Activated T-cell treated with anti-CD3 and anti-CD28 coated beads for 4 hours (primary cell): ENCODE results near the gene CACNA2D2.

Experiments
- DNase-seq: peaks from one replicate; pipeline ENCODE4 v3.0.0-alpha.2; 2020

CACNA2D2 gene

GRCh38 chr3:50454481-50455070 is 48.9 kb downstream of the CACNA2D2 start:
- no peak for DNase-seq

DNA sequence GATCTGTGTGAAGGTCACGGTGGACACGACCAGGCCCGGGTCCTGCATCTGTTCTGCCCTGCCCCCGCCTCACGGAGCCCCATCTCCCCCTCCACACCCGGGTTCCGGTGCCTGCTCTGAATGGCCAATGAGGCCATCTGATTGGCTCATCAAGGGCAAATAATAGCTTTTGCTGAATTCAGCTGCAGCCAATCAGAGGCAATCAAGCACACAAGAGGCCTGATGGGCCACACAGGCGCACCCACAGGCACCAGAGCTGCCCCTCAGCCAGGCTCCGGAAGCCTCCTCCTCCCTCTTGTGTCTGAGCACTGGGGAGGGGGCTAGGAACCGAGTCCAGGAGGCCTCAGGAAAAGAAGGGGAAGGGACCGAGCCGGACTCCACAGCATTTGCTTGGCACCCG is 49.5 kb downstream of the CACNA2D2 start:
- DNase-seq: no peak

- DNase-seq: peak; percentile 48
Measured at GRCh38 chr3:50450209-50450921, 53.1 kb downstream of the CACNA2D2 start.

GRCh38 chr3:50448752-50449539 is 54.5 kb downstream of the CACNA2D2 start:
- no peak for DNase-seq

DNA sequence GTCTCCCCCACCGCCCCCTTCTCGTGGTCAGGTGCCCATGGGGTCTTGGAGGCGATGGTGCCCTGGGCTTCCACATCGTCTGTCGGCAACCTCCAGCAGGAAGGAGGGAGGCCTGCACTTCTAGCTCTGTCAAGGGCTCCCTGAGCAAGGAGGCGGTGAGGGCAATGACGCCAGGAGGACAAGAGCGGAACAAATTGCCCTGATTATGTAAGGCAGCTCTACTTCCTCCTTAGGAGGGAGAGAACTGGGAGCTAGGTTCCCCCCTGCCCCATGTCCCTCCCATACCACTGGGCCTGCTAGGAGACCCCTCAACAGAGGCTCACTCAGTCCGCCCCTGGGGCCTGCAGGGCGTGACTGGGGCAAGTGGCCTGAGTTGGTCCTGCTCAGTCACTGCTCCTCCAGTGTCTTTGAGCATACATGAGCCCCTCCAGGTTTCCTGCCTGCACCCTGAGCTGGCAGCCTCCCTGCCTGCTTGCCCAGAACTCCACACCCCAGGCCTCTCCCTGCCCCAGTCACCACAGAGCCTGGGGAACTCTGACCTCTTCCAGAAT is 56.1 kb downstream of the CACNA2D2 start:
- no peak for DNase-seq

DNA sequence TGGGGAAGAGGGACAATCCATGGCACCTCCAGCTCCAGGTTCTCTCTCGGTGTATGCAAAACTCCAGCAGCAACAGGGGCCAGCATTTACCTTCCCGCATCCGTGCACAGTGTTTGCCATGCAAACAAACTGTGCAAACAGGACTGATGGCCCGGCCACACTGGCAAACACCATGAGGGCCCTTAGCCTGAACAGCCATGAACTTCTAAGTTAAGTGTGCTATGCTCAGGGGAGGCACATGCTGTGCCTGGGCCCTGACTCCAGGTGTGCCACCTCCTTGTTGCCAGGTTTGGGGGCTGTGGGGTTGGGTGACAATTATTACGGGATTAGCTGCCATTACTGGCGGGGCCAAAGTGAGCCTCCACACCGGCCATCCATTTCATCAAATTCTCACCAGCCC is 57.5 kb downstream of the CACNA2D2 start:
- no peak for DNase-seq

- DNase-seq: no peak
Measured at GRCh38 chr3:50444782-50445181, 58.7 kb downstream of the CACNA2D2 start.

- DNase-seq: no peak
Measured at GRCh38 chr3:50444213-50444612, 59.2 kb downstream of the CACNA2D2 start.

GRCh38 chr3:50442945-50443579 is 60.4 kb downstream of the CACNA2D2 start:
- no peak for DNase-seq

DNA sequence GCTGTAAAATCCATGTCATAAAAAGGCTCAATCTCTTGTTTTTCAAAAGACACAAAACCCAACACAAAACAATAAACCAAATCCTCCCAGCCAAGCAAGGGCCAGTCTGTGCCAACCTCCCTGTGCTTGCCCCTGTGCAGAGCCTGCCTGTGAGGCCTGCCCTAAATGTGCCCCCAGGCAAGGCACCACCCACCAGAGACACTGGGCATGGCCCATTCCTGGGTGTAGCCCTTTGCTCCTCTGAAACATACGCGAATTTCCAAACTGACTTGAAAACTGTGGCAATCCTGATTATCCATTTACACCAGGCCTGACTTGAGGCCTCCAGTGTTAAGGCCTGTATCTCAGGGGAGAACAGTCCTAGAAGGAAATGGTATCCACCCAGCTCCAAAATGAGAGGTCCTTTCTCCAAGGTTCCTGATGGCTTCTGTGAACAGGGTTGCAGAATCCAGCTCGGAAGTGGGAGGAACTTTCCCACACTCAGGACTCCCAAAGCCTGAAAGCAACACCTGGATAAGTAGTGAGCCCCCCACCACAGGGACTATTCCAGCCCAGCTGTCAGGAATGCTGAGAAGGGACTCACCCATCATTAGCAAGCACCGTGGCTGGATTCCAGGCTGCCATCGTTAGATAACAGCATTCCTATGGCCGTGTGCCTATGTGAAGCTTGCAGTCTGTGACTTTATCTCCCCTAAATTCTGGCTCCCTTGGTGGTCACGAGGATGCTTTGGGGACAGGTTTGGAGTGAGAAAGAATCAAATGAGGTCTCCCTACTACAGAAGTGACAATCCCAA is 61.8 kb downstream of the CACNA2D2 start:
- no peak for DNase-seq

DNA sequence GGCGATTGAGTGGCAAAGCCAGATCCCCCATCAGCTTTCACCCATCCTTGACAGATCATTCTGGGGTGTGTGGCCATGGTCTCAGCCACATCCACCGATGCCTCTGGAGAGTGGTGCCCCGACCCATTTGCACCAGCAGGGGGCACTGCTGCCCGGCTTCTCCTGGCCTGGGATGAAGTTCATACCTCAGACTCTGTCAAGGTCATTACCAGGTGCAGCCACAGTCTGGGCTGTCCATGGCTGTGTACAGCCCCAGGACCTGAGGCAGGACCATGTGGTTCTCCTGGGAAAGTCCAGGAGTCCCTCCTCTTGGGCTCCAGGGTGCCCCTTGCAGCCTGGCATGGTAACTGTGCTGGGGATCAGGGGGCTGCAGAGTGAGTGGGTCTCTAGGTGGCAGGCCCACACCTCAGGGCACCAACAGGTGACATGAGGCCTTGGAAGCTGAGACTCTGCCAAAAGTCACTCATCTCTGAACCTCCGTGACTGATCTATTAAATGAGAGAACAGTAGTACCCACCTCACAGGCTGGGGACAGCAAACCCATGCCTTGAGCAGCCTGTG is 67.2 kb downstream of the CACNA2D2 start:
- peak; percentile 66 for DNase-seq

- no peak for DNase-seq
Measured at GRCh38 chr3:50435371-50436113, 67.9 kb downstream of the CACNA2D2 start.

DNA sequence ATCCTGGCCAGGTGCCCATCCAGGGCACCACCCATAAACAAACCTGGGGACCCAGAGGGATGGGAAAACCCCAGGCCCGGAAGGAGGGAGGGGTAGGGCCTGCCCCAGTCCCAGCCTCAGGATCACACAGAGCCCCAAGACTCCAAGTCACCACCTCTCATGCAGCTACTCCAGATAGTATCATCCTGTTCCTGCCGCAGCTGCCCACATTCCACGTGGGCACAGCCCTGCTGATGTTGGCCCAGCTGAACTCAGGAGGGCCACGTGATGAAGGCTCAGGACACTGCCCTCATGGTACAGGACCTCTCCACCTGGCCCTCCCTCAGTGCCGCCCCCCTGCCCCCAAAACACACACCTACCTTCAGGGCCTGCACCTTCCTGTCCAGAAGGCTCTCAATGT is 69.5 kb downstream of the CACNA2D2 start:
- no peak for DNase-seq

- DNase-seq: no peak
Measured at GRCh38 chr3:50430950-50431435, 72.4 kb downstream of the CACNA2D2 start.

GRCh38 chr3:50430191-50430590 is 73.2 kb downstream of the CACNA2D2 start:
- no peak for DNase-seq

- no peak for DNase-seq
Measured at GRCh38 chr3:50428007-50428633, 75.3 kb downstream of the CACNA2D2 start.

GRCh38 chr3:50427217-50427616 is 76.2 kb downstream of the CACNA2D2 start:
- DNase-seq: no peak

- no peak for DNase-seq
Measured at GRCh38 chr3:50425911-50426310, 77.5 kb downstream of the CACNA2D2 start.

DNA sequence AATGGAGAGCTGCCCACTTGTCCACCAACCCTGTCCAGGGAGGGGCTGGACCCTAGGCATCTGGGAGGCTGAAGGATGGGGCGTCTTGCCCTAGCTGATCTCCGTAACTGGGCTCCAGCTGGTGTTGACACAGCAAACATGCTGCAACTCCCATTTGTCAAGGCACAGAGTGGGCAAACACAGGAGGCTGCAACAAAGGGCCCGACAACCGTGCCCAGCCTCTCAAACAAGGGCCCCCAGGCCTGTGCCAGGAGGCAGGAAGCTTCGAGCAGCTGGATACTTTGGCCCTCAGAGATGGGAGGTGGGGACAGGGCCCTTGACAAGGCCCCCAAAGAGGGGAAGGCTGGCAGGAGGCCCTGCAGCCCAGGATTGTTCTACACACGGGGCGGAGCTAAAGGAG is 79.9 kb downstream of the CACNA2D2 start:
- DNase-seq: no peak

- no peak for DNase-seq
Measured at GRCh38 chr3:50422153-50422552, 81.3 kb downstream of the CACNA2D2 start.
